Transverse colon (tissue), 4 donors: ENCODE data around the gene HDGFL3. TPM values are rescaled to one million over a fixed set of nuclear protein-coding genes. Genes with fewer than 3 reads are reported as not detected.

Source experiments
- DNase-seq: peaks from one replicate; pipeline ENCODE4 v3.0.0-alpha.2; 2019
- H3K27ac ChIP-seq, 4 donors: fragments of 200-600 bp; sonication (generic); 2 replicates each; pipeline ENCODE4 v1.5.1; 2016 to 2018; ENCODE audit warnings: inconsistent platforms in 4 of 4
- H3K27me3 ChIP-seq: fragments of 200-600 bp; sonication (generic); 2 replicates; pipeline ENCODE4 v1.5.1; 2017; ENCODE audit warnings: inconsistent platforms
- H3K36me3 ChIP-seq, 4 donors: fragments of 200-600 bp; sonication (generic); 2 replicates each; pipeline ENCODE4 v1.5.1; 2017 to 2019; ENCODE audit warnings: inconsistent platforms in 4 of 4
- H3K4me1 ChIP-seq, 4 donors: fragments of 200-600 bp; sonication (generic); 2 replicates each; pipeline ENCODE4 v1.5.1; 2017 to 2020; ENCODE audit warnings: inconsistent platforms in 4 of 4
- H3K4me3 ChIP-seq, 4 donors: fragments of 200-600 bp; sonication (generic); 1 replicate in 1 of 4; 2 replicates in 3 of 4; pipeline versions ENCODE4 v1.5.1 to v1.6.1; 2017 to 2019; ENCODE audit warnings: inconsistent platforms in 4 of 4
- H3K9me3 ChIP-seq, 2 donors: fragments of 200-600 bp; sonication (generic); 2 replicates each; pipeline ENCODE4 v1.5.1; 2017 to 2019; ENCODE audit warnings: inconsistent platforms in 2 of 2
- EP300 ChIP-seq: sonication (generic); formaldehyde crosslinking; IDR thresholded peaks from one replicate; pipeline ENCODE4 v1.6.1; 2017; ENCODE audit warnings: antibody characterized with exemption, low read depth
- POLR2A ChIP-seq: fragments of 450-650 bp; IDR thresholded peaks from one replicate; pipeline ENCODE4 v1.6.1; 2016; ENCODE audit warnings: antibody characterized with exemption, mild to moderate bottlenecking, moderate library complexity
- POLR2AphosphoS5 ChIP-seq, 3 donors: sonication (generic); formaldehyde crosslinking; IDR thresholded peaks; one replicate each; pipeline ENCODE4 v1.6.1; 2016; ENCODE audit warnings: antibody characterized with exemption in 3 of 3
- WGBS, 2 donors: methylation state at CpG; one replicate each; pipeline ENCODE4 v1.1.5; 2018; ENCODE audit warnings: low coverage in 1 of 2; 5-methylcytosine and 5-hydroxymethylcytosine counted together
- in situ Hi-C, 4 donors: fragments of 200-750 bp; cut with MboI; loops; one replicate each; pipeline versions ENCODE4 v1.15.0 to v1.15.1; 2017; ENCODE audit warnings: low sequenced_read_pairs in 3 of 4, low pct_ligation_motif_present in 1 of 4, low pct_unique_long_range_greater_than_20kb in 1 of 4
- intact Hi-C: fragments of 100-400 bp; cut with DNase I; formaldehyde crosslinking; loops from one replicate; pipeline ENCODE4 v1.15.1; 2023; ENCODE audit warnings: low total_unique reads
- total RNA-seq, 4 donors: library from RNA; depleted of rRNA; stranded (reverse); fragments of >200 nt; gene quantifications; one replicate each; pipeline ENCODE4 v1.1.0, GENCODE V29; 2016
- TF ChIP-seq, protein P1 (sequence below), 5 experiments: fragments of 200-600 bp in 3 of 5; fragments of 450-650 bp in 2 of 5; sonication (generic) in 3 of 5; IDR thresholded peaks; 1 replicate in 2 of 5; 2 replicates in 3 of 5; pipeline ENCODE4 v1.5.1; 2016 to 2017; ENCODE audit warnings: antibody characterized with exemption in 5 of 5, inconsistent platforms in 3 of 5, mild to moderate bottlenecking in 2 of 5, moderate library complexity in 1 of 5

HDGFL3 gene
- total RNA-seq, 4 donors from 2014 or later: 2.6 to 16.5 (median 5.2) TPM

DNA sequence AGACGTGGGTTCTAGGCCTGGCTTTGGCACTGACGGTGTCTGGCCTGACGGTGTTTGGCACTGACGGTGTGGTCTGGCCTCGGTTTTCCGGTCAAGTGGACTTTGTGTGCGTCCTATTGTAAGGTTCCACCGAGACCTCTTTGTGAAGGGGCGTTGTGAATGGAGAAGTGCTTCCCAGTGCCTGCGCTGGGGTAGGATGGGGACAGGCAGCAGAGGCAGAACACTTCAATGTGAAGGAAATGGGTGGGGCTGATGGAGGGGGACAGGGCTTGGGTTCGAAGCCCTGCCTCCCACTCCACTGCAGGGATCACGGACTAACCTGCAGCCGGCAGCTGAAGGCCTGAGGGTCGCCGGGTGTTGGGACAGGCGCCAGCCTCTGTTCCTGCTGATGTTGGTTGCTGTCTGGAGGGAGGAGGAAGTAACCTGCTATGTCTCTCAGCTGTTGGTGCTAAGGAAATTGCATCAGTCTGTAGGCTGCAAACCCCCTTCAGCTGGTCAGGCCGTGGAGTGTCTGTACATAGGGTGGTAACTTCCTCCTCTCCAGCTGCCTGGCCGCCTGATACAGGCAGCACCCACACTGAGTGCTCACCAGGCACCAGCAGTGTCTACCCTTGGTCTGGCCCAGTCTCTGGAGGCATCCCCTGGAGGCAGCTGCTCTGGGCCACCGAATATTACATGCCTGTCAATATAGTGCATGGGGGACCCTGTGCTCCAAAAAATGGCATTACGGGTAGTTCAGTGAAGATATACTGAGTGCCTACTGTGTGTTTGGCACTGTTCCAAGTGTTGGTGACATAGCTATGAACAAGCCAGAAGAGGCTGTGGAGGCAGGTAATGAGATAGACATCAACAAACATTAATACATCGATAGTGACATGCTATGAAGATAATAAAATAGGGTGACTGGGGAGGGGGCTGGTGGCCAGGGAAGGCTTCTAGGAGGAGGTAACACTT lies 99.1 kb downstream of the HDGFL3 start:
- intact Hi-C loops: no loop called here
- Histone ChIP-seq H3K4me3 (peak overlapping the region in 1 of 4 donors; percentile 48), H3K27ac (peak overlapping the region; percentile 52 to 66 (median 56)), H3K4me1 (peaks cover 0 to 14% (median 3%) of the 10 kb centered on the region in 4 donors), H3K9me3 (no peaks in the 10 kb centered on the region), H3K36me3 (no peaks in the 10 kb centered on the region), H3K27me3 (peaks cover 49% of the 10 kb centered on the region)
- TF ChIP-seq EP300 (no peak), POLR2AphosphoS5 (IDR thresholded peaks at IDR 0.05) (peak in 2 of 3 donors; percentile 17 to 22), POLR2A (peak; percentile 48)
- TF ChIP-seq, protein P1, sequence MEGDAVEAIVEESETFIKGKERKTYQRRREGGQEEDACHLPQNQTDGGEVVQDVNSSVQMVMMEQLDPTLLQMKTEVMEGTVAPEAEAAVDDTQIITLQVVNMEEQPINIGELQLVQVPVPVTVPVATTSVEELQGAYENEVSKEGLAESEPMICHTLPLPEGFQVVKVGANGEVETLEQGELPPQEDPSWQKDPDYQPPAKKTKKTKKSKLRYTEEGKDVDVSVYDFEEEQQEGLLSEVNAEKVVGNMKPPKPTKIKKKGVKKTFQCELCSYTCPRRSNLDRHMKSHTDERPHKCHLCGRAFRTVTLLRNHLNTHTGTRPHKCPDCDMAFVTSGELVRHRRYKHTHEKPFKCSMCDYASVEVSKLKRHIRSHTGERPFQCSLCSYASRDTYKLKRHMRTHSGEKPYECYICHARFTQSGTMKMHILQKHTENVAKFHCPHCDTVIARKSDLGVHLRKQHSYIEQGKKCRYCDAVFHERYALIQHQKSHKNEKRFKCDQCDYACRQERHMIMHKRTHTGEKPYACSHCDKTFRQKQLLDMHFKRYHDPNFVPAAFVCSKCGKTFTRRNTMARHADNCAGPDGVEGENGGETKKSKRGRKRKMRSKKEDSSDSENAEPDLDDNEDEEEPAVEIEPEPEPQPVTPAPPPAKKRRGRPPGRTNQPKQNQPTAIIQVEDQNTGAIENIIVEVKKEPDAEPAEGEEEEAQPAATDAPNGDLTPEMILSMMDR (IDR thresholded peaks at IDR 0.05): no peak
- DNase-seq: peak; percentile 41
- in situ Hi-C loops: no loop called here
- WGBS, 2 donors: 46 to 52% methylated on average over 6 to 21 of the region's 21 CpGs

DNA sequence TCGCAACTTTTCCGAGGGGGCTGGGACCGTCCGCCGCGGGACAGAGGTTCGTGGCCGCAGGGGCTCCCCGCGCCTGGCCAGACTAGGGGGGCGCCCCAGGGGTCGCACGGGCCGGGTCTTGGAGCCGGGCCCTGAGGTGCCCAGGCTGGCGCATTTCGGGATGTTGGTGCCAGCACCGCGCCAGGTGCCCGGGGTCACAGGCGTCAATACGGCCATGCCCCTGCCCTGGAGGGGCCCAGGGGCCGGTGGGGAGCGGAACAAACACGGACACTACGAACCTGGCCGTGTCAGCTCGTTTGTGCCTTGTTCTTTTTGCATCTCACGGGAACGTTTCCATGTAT lies 99.8 kb downstream of the HDGFL3 start:
- peaks cover 55% of the 10 kb centered on the region for H3K27me3 ChIP-seq
- peak overlapping the region; percentile 52 to 66 (median 56) for H3K27ac ChIP-seq
- peaks cover 0 to 14% (median 3%) of the 10 kb centered on the region in 4 donors for H3K4me1 ChIP-seq
- in situ Hi-C loops (no loop called here), intact Hi-C loops (no loop called here)
- no peak for DNase-seq
- H3K36me3 ChIP-seq: no peaks in the 10 kb centered on the region
- no peaks in the 10 kb centered on the region for H3K9me3 ChIP-seq
- 34% methylated on average over 23 of the region's 30 CpGs; no CpG with 5 or more reads in 1 of the 2 donors for WGBS, 2 donors
- TF ChIP-seq, protein P1 (IDR thresholded peaks at IDR 0.05): no peak
- no peak for TF ChIP-seq EP300
- no peak for TF ChIP-seq POLR2AphosphoS5 (IDR thresholded peaks at IDR 0.05)
- TF ChIP-seq POLR2A: no peak
- H3K4me3 ChIP-seq: peak overlapping the region; percentile 15 to 48 (median 37)

DNA sequence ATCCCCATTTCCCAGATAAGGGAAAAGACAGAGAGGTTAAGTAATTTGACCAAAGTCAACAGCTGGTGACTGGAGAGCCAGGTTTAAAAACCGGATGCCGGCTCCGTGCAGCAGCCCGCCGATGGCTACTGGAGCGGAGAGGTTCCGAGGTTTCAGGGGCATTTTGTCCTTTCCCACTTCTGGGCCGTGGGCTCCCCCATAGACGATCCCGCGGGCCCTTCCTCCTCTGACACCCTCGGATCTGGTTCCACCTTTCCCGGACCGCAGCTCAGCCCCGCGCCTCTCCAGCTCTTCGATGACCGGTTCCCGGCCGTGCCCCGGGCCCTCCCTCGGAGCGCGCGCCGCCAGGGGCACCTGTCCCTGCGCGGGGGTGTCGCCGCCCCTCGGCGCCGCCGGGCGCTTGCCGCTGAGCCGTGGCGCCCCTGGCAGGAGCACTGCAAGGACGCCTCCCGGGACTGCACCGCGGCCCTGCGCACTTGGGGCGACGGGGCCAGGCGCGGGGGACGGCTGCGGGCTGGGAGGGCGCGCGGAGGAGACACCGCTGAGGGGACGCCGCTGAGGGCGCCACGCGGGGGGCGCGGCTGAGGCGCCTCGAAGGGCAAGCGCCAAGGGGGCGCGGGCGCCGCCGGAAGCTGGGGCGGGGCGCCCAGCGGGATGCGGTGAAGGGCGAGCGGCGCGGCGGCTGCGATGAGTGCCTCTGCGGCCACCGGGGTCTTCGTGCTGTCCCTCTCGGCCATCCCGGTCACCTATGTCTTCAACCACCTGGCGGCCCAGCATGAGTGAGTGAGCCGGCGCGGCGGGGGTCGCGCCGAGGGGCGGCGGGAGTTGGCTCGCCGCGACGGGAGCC lies 100.4 kb downstream of the HDGFL3 start, which contains the start of gene TM6SF1:
Gene TM6SF1 (plus strand): TSS at position 652 of the 847 bp plus-strand sequence. CDS start 36 bp downstream, at position 688.
- H3K27ac ChIP-seq: peak within 1 kb of the TSS; percentile 52 to 66 (median 56)
- no peaks in the 10 kb centered on the region for H3K9me3 ChIP-seq
- peak within 1 kb of the TSS; percentile 15 to 48 (median 37) for H3K4me3 ChIP-seq
- WGBS, 2 donors: 0 to 6% methylated on average over 5 to 72 of the region's 97 CpGs
- no peak for DNase-seq
- in situ Hi-C loops: no loop called here
- H3K36me3 ChIP-seq: no peaks in the 10 kb centered on the region
- TF ChIP-seq, protein P1 (IDR thresholded peaks at IDR 0.05): no peak
- TF ChIP-seq POLR2A: no peak
- no peak for TF ChIP-seq EP300
- no peak for TF ChIP-seq POLR2AphosphoS5 (IDR thresholded peaks at IDR 0.05)
- peaks cover 0 to 14% (median 3%) of the 10 kb centered on the region in 4 donors for H3K4me1 ChIP-seq
- intact Hi-C loops: no loop called here
- H3K27me3 ChIP-seq: peaks cover 60% of the 10 kb centered on the region

- in situ Hi-C loops: no loop called here
- H3K9me3 ChIP-seq: no peaks in the 10 kb centered on the region
- DNase-seq: no peak
- H3K27ac ChIP-seq: no peak overlapping the region
- no peaks in the 10 kb centered on the region for H3K36me3 ChIP-seq
- no peak for TF ChIP-seq POLR2A
- TF ChIP-seq POLR2AphosphoS5 (IDR thresholded peaks at IDR 0.05): no peak
- TF ChIP-seq, protein P1 (IDR thresholded peaks at IDR 0.05): no peak
- TF ChIP-seq EP300: no peak
- H3K4me3 ChIP-seq: no peak overlapping the region
- peaks cover 0 to 14% (median 3%) of the 10 kb centered on the region in 4 donors for H3K4me1 ChIP-seq
- peaks cover 61% of the 10 kb centered on the region for H3K27me3 ChIP-seq
- 57 to 68% methylated on average over 1 of the region's 1 CpG for WGBS, 2 donors
- intact Hi-C loops: no loop called here
Measured at GRCh38 chr15:83105440-83105839, 102.2 kb downstream of the HDGFL3 start.
